GM23248 (cell line): ENCODE measurements around the gene KCNH2. TPM values are rescaled to one million over a fixed set of nuclear protein-coding genes. Genes with fewer than 3 reads are reported as not detected.

ENCODE experiments used
- DNase-seq: peaks from one replicate; pipeline ENCODE4 v3.0.0-alpha.2; 2015
- H2AFZ ChIP-seq: fragments of 200-600 bp; sonication (generic); 2 replicates; pipeline ENCODE4 v1.6.1; 2016; ENCODE audit warnings: antibody characterized with exemption
- H3F3A ChIP-seq: fragments of 200-600 bp; sonication (generic); 2 replicates; pipeline ENCODE4 v1.6.1; 2016; ENCODE audit warnings: mild to moderate bottlenecking, antibody characterized with exemption, mixed run types; ENCODE audit not compliant: insufficient read depth
- H3K27ac ChIP-seq: fragments of 200-600 bp; sonication (generic); 2 replicates; pipeline ENCODE4 v1.5.1; 2016; ENCODE audit warnings: mild to moderate bottlenecking
- H3K27me3 ChIP-seq: fragments of 200-600 bp; sonication (generic); replicated peaks from 2 replicates; pipeline ENCODE4 v1.6.1; 2016; ENCODE audit warnings: mild to moderate bottlenecking; ENCODE audit not compliant: insufficient read depth
- H3K36me3 ChIP-seq: fragments of 200-600 bp; sonication (generic); 2 replicates; pipeline ENCODE4 v1.6.1; 2016; ENCODE audit warnings: low read depth, mild to moderate bottlenecking
- H3K4me1 ChIP-seq: fragments of 200-600 bp; sonication (generic); 2 replicates; pipeline ENCODE4 v1.6.1; 2016; ENCODE audit warnings: mild to moderate bottlenecking; ENCODE audit not compliant: insufficient read depth
- H3K4me2 ChIP-seq: fragments of 200-600 bp; sonication (generic); one replicate; pipeline ENCODE4 v1.6.1; 2016; ENCODE audit warnings: mild to moderate bottlenecking; ENCODE audit not compliant: unreplicated experiment
- H3K4me3 ChIP-seq: fragments of 200-600 bp; sonication (generic); 2 replicates; pipeline ENCODE4 v1.5.1; 2016; ENCODE audit warnings: mild to moderate bottlenecking
- H3K79me2 ChIP-seq: fragments of 200-600 bp; sonication (generic); 2 replicates; pipeline ENCODE4 v1.6.1; 2016; ENCODE audit warnings: mild to moderate bottlenecking; ENCODE audit not compliant: insufficient read depth
- H3K9ac ChIP-seq: fragments of 200-600 bp; sonication (generic); 2 replicates; pipeline ENCODE4 v1.6.1; 2016; ENCODE audit warnings: mild to moderate bottlenecking
- H3K9me2 ChIP-seq: fragments of 200-600 bp; sonication (generic); 2 replicates; pipeline ENCODE4 v1.6.1; 2016; ENCODE audit warnings: mixed run types, mild to moderate bottlenecking, moderate library complexity; ENCODE audit not compliant: insufficient read depth
- H3K9me3 ChIP-seq: fragments of 200-600 bp; sonication (generic); one replicate; pipeline ENCODE4 v1.6.1; 2017; ENCODE audit warnings: low read depth
- H4K20me1 ChIP-seq: fragments of 200-600 bp; sonication (generic); 2 replicates; pipeline ENCODE4 v1.6.0; 2016; ENCODE audit not compliant: insufficient read depth
- EZH2 ChIP-seq: fragments of 200-600 bp; sonication (generic); IDR thresholded peaks from 2 replicates; pipeline ENCODE4 v1.6.1; 2018; ENCODE audit warnings: antibody characterized with exemption, mild to moderate bottlenecking; ENCODE audit not compliant: insufficient read depth, poor library complexity, severe bottlenecking
- EZH2phosphoT487 ChIP-seq: fragments of 200-600 bp; sonication (generic); IDR thresholded peaks from 2 replicates; pipeline ENCODE4 v1.6.1; 2018; ENCODE audit warnings: antibody characterized with exemption, moderate library complexity, mild to moderate bottlenecking, low read depth; ENCODE audit not compliant: insufficient read depth
- WGBS, 2 experiments: methylation state at CpG; one replicate each; pipeline ENCODE4 v1.1.6; 2015 to 2017; ENCODE audit warnings: low lambda C conversion rate in 2 of 2, low coverage in 1 of 2; ENCODE audit errors: missing lambda C conversion rate in 2 of 2; 5-methylcytosine and 5-hydroxymethylcytosine counted together
- in situ Hi-C: fragments of 300-500 bp; cut with MboI; formaldehyde crosslinking; loops from 2 replicates; pipeline ENCODE4 v1.15.0; 2020
- polyA plus RNA-seq: library from polyadenylated mRNA; unstranded; fragments of >200 nt; fragmentation: Nextera tagmentation; extraction: Ambion mirVana; gene quantifications from 2 replicates; pipeline ENCODE4 v1.2.1, GENCODE V29; 2016
- total RNA-seq: library from RNA; depleted of rRNA; stranded (reverse); fragments of >200 nt; shearing (Covaris generic); gene quantifications from 2 replicates; pipeline ENCODE4 v1.2.3, GENCODE V29; 2014

The KCNH2 gene
- total and polyA plus RNA-seq, 2 experiments from 2014 or later, result not detected

DNA sequence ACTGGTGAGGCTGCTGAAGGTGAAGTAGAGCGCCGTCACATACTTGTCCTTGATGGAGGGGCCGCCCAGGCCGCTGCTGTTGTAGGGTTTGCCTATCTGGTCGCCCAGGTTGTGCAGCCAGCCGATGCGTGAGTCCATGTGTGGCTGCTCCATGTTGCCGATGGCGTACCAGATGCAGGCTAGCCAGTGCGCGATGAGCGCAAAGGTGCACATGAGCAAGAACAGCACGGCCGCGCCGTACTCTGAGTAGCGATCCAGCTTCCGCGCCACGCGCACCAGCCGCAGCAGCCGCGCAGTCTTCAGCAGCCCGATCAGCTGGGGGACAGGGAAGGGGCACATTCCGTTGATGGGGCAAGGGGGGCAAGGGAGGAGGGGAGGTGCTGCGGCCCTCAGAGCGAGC, 26.6 kb downstream of the KCNH2 start:
- Histone ChIP-seq H3K79me2 (no peaks in the 10 kb centered on the region), H3K36me3 (no peaks in the 10 kb centered on the region), H2AFZ (no peak overlapping the region), H3K27ac (no peak overlapping the region), H3K9me3 (no peaks in the 10 kb centered on the region), H4K20me1 (no peaks in the 10 kb centered on the region), H3K27me3 (peaks cover 9% of the 10 kb centered on the region; the same call in 1 of the 2 replicates), H3K4me2 (no peak overlapping the region), H3K9me2 (no peaks in the 10 kb centered on the region), H3K4me1 (no peaks in the 10 kb centered on the region), H3K4me3 (no peak overlapping the region), H3F3A (no peaks in the 10 kb centered on the region), H3K9ac (no peak overlapping the region)
- WGBS, 2 experiments, result 88 to 89% methylated on average over 28 of the region's 28 CpGs
- in situ Hi-C loops, result no loop called here
- TF ChIP-seq EZH2 (no peak), EZH2phosphoT487 (no peak)
- DNase-seq, result no peak

DNA sequence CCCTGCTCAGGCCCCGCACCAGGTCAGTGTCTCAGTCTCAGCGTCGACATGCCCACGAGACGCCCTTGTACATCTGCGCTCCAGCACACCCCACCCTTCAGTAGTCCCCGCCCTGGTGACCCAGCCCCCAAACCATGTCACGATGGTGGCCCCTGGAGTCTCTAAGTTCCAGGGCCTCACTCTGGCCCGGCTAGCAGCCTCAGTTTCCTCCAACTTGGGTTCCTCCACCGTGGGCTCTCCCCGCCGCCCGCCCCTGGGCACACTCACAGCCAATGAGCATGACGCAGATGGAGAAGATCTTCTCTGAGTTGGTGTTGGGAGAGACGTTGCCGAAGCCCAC, 27.0 kb downstream of the KCNH2 start:
- DNase-seq, result no peak
- no peak overlapping the region for H3K9ac ChIP-seq
- no peaks in the 10 kb centered on the region for H3K36me3 ChIP-seq
- H3K27ac ChIP-seq, result no peak overlapping the region
- H2AFZ ChIP-seq, result no peak overlapping the region
- no peaks in the 10 kb centered on the region for H3K9me2 ChIP-seq
- WGBS, 2 experiments, result 79% methylated on average over 10 of the region's 16 CpGs
- H3K79me2 ChIP-seq, result no peaks in the 10 kb centered on the region
- no peak overlapping the region for H3K4me3 ChIP-seq
- H4K20me1 ChIP-seq, result no peaks in the 10 kb centered on the region
- in situ Hi-C loops, result no loop called here
- H3K4me1 ChIP-seq, result no peaks in the 10 kb centered on the region
- peaks cover 9% of the 10 kb centered on the region; the same call in 1 of the 2 replicates for H3K27me3 ChIP-seq
- TF ChIP-seq EZH2 (no peak), EZH2phosphoT487 (no peak)
- H3K9me3 ChIP-seq, result no peaks in the 10 kb centered on the region
- no peak overlapping the region for H3K4me2 ChIP-seq
- no peaks in the 10 kb centered on the region for H3F3A ChIP-seq

DNA sequence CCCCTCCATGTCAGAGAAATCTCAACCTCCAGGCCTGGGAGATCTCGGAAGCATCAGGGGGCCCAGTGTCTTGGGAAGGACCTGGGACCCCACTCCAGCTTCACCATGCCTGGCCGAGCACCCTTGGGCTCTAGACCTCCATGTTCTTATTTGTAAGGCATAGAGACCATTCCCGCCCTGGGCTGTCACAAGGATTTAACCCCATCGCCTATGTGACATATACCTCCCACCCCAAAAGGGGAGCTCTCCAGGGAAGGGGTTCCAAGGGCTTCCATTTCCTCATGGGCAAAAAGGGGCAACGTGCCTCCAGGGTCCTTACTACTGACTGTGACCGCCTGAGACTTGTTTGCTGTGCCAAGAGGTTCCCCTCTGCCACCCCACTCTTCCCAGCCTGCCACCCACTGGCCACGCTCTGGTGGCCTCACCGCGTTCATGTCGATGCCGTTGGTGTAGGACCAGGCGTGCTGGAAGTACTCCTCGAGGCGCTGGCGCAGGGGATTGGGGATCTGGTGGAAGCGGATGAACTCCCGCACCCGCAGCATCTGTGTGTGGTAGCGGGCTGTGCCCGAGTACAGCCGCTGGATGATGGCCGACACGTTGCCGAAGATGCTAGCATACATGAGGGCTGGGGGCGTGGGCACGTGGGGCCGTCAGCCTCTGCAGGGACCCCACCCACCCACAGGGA, 27.5 kb downstream of the KCNH2 start:
- TF ChIP-seq EZH2phosphoT487 (no peak), EZH2 (no peak)
- Histone ChIP-seq H3K79me2 (no peaks in the 10 kb centered on the region), H3K9me3 (no peaks in the 10 kb centered on the region), H3K9ac (no peak overlapping the region), H3F3A (no peaks in the 10 kb centered on the region), H3K27me3 (0 out of 2 replicates have a peak, but pooled peaks cover 6% of the 10 kb centered on the region), H3K4me3 (no peak overlapping the region), H4K20me1 (no peaks in the 10 kb centered on the region), H3K9me2 (no peaks in the 10 kb centered on the region), H2AFZ (no peak overlapping the region), H3K4me2 (no peak overlapping the region), H3K4me1 (no peaks in the 10 kb centered on the region), H3K36me3 (no peaks in the 10 kb centered on the region), H3K27ac (no peak overlapping the region)
- WGBS, 2 experiments, result 72 to 77% methylated on average over 27 of the region's 27 CpGs
- DNase-seq, result no peak
- in situ Hi-C loops, result no loop called here

DNA sequence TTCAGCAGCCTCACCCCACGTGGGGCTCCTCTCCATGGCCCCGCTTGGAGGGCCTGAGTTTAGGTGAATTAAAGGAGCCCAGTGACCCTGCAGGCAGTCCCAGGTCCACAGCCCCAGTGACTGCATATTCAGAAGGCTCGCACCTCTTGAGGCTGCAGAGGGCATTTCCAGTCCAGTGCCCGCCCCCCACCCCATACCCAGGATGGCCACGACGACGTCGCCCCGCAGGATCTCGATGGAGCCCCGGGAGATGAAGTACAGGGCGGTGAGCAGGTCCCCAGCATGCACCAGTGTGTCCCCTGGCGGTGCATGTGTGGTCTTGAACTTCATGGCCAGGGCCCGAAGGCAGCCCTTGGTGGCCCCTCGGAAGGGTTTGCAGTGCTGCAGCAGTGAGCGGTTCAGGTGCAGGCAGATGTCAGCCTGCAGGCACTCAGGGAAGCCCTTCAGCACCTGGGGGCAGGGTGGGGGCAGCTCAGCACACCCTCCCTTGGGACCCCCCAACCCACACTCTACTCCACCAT, 28.1 kb downstream of the KCNH2 start:
- Histone ChIP-seq H3K79me2 (no peaks in the 10 kb centered on the region), H3F3A (no peaks in the 10 kb centered on the region), H3K4me1 (no peaks in the 10 kb centered on the region), H3K9ac (no peak overlapping the region), H3K9me2 (no peaks in the 10 kb centered on the region), H3K9me3 (no peaks in the 10 kb centered on the region), H3K36me3 (no peaks in the 10 kb centered on the region), H3K4me2 (no peak overlapping the region), H2AFZ (no peak overlapping the region), H3K27ac (no peak overlapping the region), H3K27me3 (0 out of 2 replicates have a peak, but pooled peaks cover 6% of the 10 kb centered on the region), H3K4me3 (no peak overlapping the region), H4K20me1 (no peaks in the 10 kb centered on the region)
- TF ChIP-seq EZH2, result no peak
- no peak for TF ChIP-seq EZH2phosphoT487
- 77 to 80% methylated on average over 11 to 15 of the region's 16 CpGs for WGBS, 2 experiments
- in situ Hi-C loops, result no loop called here
- DNase-seq, result no peak
